ENCODE measurements around the gene RPS6KB2. TPM values are rescaled to one million over a fixed set of nuclear protein-coding genes. Genes with fewer than 3 reads are reported as not detected.

RPS6KB2 gene
- total and polyA plus RNA-seq, 2 donors (not counting 1 experiment from before 2014, with no cell fraction given): 29.0 to 30.6 TPM

DNA sequence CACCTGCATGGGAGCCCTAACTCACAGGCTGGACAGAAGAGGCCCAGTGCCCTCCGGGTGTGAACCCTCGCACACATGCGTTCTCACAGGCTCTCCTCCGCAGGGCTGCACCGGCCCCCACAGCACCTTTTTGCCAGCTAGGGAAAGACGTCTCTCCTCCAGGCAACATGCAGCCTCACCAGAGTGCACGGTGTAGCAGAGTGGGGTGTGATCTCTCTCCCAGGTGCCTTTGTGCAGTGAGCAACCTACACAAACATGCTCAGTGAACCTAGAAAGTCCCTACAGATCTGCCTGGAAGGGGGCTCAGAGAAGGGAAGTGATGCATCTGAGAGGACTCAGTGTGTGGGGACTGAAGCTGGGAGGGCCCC, 16.5 kb upstream of the RPS6KB2 start:
- Histone ChIP-seq H3K27ac (ENCODE audit: insufficient read depth, low read length) (no peak overlapping the region), H3K4me2 (ENCODE audit: extremely low read depth, insufficient read depth, low read length) (no peak overlapping the region), H3K79me2 (ENCODE audit: control insufficient read depth, insufficient read depth, low read length) (no peaks in the 10 kb centered on the region), H3K4me1 (ENCODE audit: control insufficient read depth, extremely low read depth, insufficient read depth, low read length) (no peaks in the 10 kb centered on the region), H3K9ac (ENCODE audit: insufficient read depth, low read length) (no peak overlapping the region), H3K9me3 (ENCODE audit: control insufficient read depth, insufficient read depth, low read depth, low read length) (no peaks in the 10 kb centered on the region), H4K20me1 (ENCODE audit: control insufficient read depth, extremely low read depth, insufficient read depth, low read length) (no peaks in the 10 kb centered on the region), H3K36me3 (ENCODE audit: control insufficient read depth, insufficient read depth, low read length) (no peaks in the 10 kb centered on the region), H2AFZ (ENCODE audit: low read length) (no peak overlapping the region), H3K4me3 (replicated peaks in 1 of 4; ENCODE audit: control extremely low read depth in 1 of 4, insufficient read depth in 1 of 4, low read depth in 3 of 4, low read length in 4 of 4) (no peak overlapping the region), H3K27me3 (ENCODE audit: control insufficient read depth, insufficient read depth, low read length) (peaks cover 33% of the 10 kb centered on the region)
- no peak for DNase-seq (ENCODE audit: low read depth in 2 of 2)
- TF ChIP-seq EZH2 (IDR thresholded peaks at IDR 0.05; ENCODE audit: low read length, missing control alignments): no peak
- TF ChIP-seq, protein P1, sequence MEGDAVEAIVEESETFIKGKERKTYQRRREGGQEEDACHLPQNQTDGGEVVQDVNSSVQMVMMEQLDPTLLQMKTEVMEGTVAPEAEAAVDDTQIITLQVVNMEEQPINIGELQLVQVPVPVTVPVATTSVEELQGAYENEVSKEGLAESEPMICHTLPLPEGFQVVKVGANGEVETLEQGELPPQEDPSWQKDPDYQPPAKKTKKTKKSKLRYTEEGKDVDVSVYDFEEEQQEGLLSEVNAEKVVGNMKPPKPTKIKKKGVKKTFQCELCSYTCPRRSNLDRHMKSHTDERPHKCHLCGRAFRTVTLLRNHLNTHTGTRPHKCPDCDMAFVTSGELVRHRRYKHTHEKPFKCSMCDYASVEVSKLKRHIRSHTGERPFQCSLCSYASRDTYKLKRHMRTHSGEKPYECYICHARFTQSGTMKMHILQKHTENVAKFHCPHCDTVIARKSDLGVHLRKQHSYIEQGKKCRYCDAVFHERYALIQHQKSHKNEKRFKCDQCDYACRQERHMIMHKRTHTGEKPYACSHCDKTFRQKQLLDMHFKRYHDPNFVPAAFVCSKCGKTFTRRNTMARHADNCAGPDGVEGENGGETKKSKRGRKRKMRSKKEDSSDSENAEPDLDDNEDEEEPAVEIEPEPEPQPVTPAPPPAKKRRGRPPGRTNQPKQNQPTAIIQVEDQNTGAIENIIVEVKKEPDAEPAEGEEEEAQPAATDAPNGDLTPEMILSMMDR (conservative IDR thresholded peaks at IDR 0.05 in 1 of 2, IDR thresholded peaks at IDR 0.05 in 1 of 2; ENCODE audit: low read depth in 1 of 2, low read length in 2 of 2): no peak

DNA sequence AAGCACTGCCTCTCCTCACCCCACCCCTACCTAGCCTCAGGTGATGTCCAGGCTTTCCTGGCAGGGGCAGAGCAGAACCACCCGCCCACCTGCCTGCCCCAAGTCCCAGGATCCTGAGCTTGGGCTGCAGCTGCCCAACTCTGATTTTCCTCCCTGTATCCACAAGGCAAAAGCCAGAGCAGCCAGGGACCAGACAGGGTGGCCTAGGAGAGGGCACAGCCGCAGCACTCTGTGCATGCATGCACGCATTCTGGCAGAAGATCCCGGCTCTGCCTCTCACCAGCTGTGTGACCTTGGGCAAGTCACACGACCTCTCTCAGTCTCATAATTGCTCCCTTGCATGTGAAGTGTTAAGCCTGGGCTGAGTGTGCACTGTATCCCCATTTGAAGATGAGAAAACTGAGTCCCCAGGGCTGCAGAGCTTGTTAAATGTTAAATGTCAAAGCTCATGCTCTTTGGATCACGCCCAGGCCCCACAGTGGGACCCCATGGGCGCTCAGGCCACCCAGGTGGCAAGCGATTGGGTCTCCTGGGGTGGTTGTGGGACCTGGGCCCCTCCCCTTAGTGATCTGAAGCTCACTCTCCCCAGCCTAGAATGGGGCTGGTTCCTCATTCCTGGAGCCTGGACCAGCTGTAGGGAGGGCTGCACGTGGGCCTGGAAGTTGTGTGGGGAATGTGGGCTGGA, 15.7 kb upstream of the RPS6KB2 start:
- TF ChIP-seq EZH2 (IDR thresholded peaks at IDR 0.05; ENCODE audit: low read length, missing control alignments): no peak
- TF ChIP-seq, protein P1 (conservative IDR thresholded peaks at IDR 0.05 in 1 of 2, IDR thresholded peaks at IDR 0.05 in 1 of 2; ENCODE audit: low read depth in 1 of 2, low read length in 2 of 2): no peak
- no peak overlapping the region for H3K9ac ChIP-seq (ENCODE audit: insufficient read depth, low read length)
- no peaks in the 10 kb centered on the region for H3K9me3 ChIP-seq (ENCODE audit: control insufficient read depth, insufficient read depth, low read depth, low read length)
- H3K4me2 ChIP-seq (ENCODE audit: extremely low read depth, insufficient read depth, low read length): no peak overlapping the region
- peaks cover 33% of the 10 kb centered on the region for H3K27me3 ChIP-seq (ENCODE audit: control insufficient read depth, insufficient read depth, low read length)
- H3K36me3 ChIP-seq (ENCODE audit: control insufficient read depth, insufficient read depth, low read length): no peaks in the 10 kb centered on the region
- H3K79me2 ChIP-seq (ENCODE audit: control insufficient read depth, insufficient read depth, low read length): no peaks in the 10 kb centered on the region
- H3K4me1 ChIP-seq (ENCODE audit: control insufficient read depth, extremely low read depth, insufficient read depth, low read length): no peaks in the 10 kb centered on the region
- H2AFZ ChIP-seq (ENCODE audit: low read length): no peak overlapping the region
- no peak overlapping the region for H3K4me3 ChIP-seq (replicated peaks in 1 of 4; ENCODE audit: control extremely low read depth in 1 of 4, insufficient read depth in 1 of 4, low read depth in 3 of 4, low read length in 4 of 4)
- H3K27ac ChIP-seq (ENCODE audit: insufficient read depth, low read length): no peak overlapping the region
- no peak for DNase-seq (ENCODE audit: low read depth in 2 of 2)
- H4K20me1 ChIP-seq (ENCODE audit: control insufficient read depth, extremely low read depth, insufficient read depth, low read length): no peaks in the 10 kb centered on the region

DNA sequence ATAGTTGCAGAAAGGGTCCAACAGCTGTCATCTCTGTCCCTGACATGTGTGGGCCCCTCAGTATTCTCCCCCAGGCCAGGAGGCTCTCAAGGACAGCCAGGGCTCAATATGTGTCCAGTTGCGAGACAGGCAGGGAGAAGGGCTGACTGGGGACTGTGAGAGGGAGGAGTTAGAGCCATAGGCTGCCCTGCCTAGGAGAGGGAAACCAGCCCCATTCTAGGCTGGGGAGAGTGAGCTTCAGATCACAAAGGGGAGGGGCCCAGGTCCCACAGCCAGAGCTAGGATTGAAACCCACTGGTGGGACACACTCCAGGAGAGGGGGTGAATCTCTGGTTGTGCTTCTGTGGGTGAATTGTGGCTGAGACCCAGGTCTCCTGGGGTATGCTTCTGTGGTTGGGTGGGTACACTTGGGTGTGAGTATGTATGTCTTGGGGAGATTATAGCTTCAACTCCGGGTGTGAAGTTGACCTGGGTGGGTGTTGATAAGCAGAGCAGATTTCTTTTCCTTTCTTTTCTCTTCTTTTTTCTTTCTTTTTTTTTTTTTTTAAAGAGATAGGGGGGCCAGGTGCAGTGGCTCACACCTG, 14.9 kb upstream of the RPS6KB2 start:
- Histone ChIP-seq H3K79me2 (ENCODE audit: control insufficient read depth, insufficient read depth, low read length) (no peaks in the 10 kb centered on the region), H3K27me3 (ENCODE audit: control insufficient read depth, insufficient read depth, low read length) (peaks cover 33% of the 10 kb centered on the region), H3K4me1 (ENCODE audit: control insufficient read depth, extremely low read depth, insufficient read depth, low read length) (no peaks in the 10 kb centered on the region), H3K4me3 (replicated peaks in 1 of 4; ENCODE audit: control extremely low read depth in 1 of 4, insufficient read depth in 1 of 4, low read depth in 3 of 4, low read length in 4 of 4) (no peak overlapping the region), H3K27ac (ENCODE audit: insufficient read depth, low read length) (no peak overlapping the region), H3K9me3 (ENCODE audit: control insufficient read depth, insufficient read depth, low read depth, low read length) (no peaks in the 10 kb centered on the region), H4K20me1 (ENCODE audit: control insufficient read depth, extremely low read depth, insufficient read depth, low read length) (no peaks in the 10 kb centered on the region), H3K4me2 (ENCODE audit: extremely low read depth, insufficient read depth, low read length) (no peak overlapping the region), H2AFZ (ENCODE audit: low read length) (no peak overlapping the region), H3K36me3 (ENCODE audit: control insufficient read depth, insufficient read depth, low read length) (no peaks in the 10 kb centered on the region), H3K9ac (ENCODE audit: insufficient read depth, low read length) (no peak overlapping the region)
- no peak for DNase-seq (ENCODE audit: low read depth in 2 of 2)
- TF ChIP-seq, protein P1 (conservative IDR thresholded peaks at IDR 0.05 in 1 of 2, IDR thresholded peaks at IDR 0.05 in 1 of 2; ENCODE audit: low read depth in 1 of 2, low read length in 2 of 2): no peak
- TF ChIP-seq EZH2 (IDR thresholded peaks at IDR 0.05; ENCODE audit: low read length, missing control alignments): no peak

Data from fibroblast of lung (primary cell).